HUES48 (cell line): ENCODE data around the gene ZNF862.

Experiments
- H3K27ac ChIP-seq: one replicate; pipeline ENCODE4 v1.7.0; 2013; ENCODE audit warnings: low read depth, low read length, inconsistent platforms
- H3K27me3 ChIP-seq: 2 replicates; pipeline ENCODE4 v1.6.1; 2013; ENCODE audit warnings: mild to moderate bottlenecking, low read length; ENCODE audit not compliant: control insufficient read depth, insufficient read depth
- H3K36me3 ChIP-seq: 2 replicates; pipeline ENCODE4 v1.6.1; 2013; ENCODE audit warnings: low read length; ENCODE audit not compliant: control insufficient read depth, insufficient read depth
- H3K4me1 ChIP-seq: 2 replicates; pipeline ENCODE4 v1.6.1; 2013; ENCODE audit warnings: mild to moderate bottlenecking, low read length; ENCODE audit not compliant: control insufficient read depth, insufficient read depth
- H3K4me3 ChIP-seq: 2 replicates; pipeline ENCODE4 v1.5.1; 2013; ENCODE audit warnings: mild to moderate bottlenecking, low read depth, low read length
- H3K9ac ChIP-seq: 2 replicates; pipeline ENCODE4 v1.6.1; 2013; ENCODE audit warnings: mild to moderate bottlenecking, low read depth, low read length, moderate library complexity
- H3K9me3 ChIP-seq: 2 replicates; pipeline ENCODE4 v1.6.1; 2013; ENCODE audit warnings: low read length; ENCODE audit not compliant: control insufficient read depth, insufficient read depth

The ZNF862 gene

GRCh38 chr7:149859876-149860275, 21.7 kb downstream of the ZNF862 start:
- Histone ChIP-seq H3K9me3 (no peaks in the 10 kb centered on the region), H3K27me3 (no peaks in the 10 kb centered on the region)

GRCh38 chr7:149860821-149861727, 22.9 kb downstream of the ZNF862 start:
- Histone ChIP-seq H3K27me3 (no peaks in the 10 kb centered on the region), H3K36me3 (no peaks in the 10 kb centered on the region), H3K9me3 (no peaks in the 10 kb centered on the region), H3K9ac (no peak overlapping the region), H3K4me1 (no peaks in the 10 kb centered on the region), H3K4me3 (no peak overlapping the region), H3K27ac (no peak overlapping the region)

More at GRCh38 chr7:149859876-149860275, 21.7 kb downstream of the ZNF862 start:
- no peaks in the 10 kb centered on the region for H3K36me3 ChIP-seq
- H3K4me3 ChIP-seq, result no peak overlapping the region
- H3K9ac ChIP-seq, result no peak overlapping the region
- H3K4me1 ChIP-seq, result peaks cover 12% of the 10 kb centered on the region
- no peak overlapping the region for H3K27ac ChIP-seq

- H3K36me3 ChIP-seq, result no peaks in the 10 kb centered on the region
- no peak overlapping the region for H3K27ac ChIP-seq
- no peaks in the 10 kb centered on the region for H3K27me3 ChIP-seq
- no peak overlapping the region for H3K9ac ChIP-seq
- no peaks in the 10 kb centered on the region for H3K4me1 ChIP-seq
- H3K4me3 ChIP-seq, result no peak overlapping the region
- no peaks in the 10 kb centered on the region for H3K9me3 ChIP-seq
Observed at GRCh38 chr7:149861728-149862045, 23.5 kb downstream of the ZNF862 start.

- H3K9ac ChIP-seq, result no peak overlapping the region
- H3K36me3 ChIP-seq, result no peaks in the 10 kb centered on the region
- H3K27me3 ChIP-seq, result no peaks in the 10 kb centered on the region
- no peak overlapping the region for H3K4me3 ChIP-seq
- H3K4me1 ChIP-seq, result no peaks in the 10 kb centered on the region
- H3K9me3 ChIP-seq, result no peaks in the 10 kb centered on the region
- no peak overlapping the region for H3K27ac ChIP-seq
Observed at GRCh38 chr7:149862156-149862555, 24.0 kb downstream of the ZNF862 start.

GRCh38 chr7:149863500-149863899, 25.3 kb downstream of the ZNF862 start:
- Histone ChIP-seq H3K4me3 (no peak overlapping the region), H3K9me3 (no peaks in the 10 kb centered on the region), H3K9ac (no peak overlapping the region), H3K27me3 (no peaks in the 10 kb centered on the region), H3K27ac (no peak overlapping the region), H3K36me3 (no peaks in the 10 kb centered on the region), H3K4me1 (no peaks in the 10 kb centered on the region)

- Histone ChIP-seq H3K4me1 (no peaks in the 10 kb centered on the region), H3K4me3 (no peak overlapping the region), H3K9me3 (no peaks in the 10 kb centered on the region), H3K27me3 (no peaks in the 10 kb centered on the region), H3K36me3 (no peaks in the 10 kb centered on the region), H3K27ac (no peak overlapping the region), H3K9ac (no peak overlapping the region)
Observed at GRCh38 chr7:149864023-149864422, 25.8 kb downstream of the ZNF862 start.

GRCh38 chr7:149864751-149865150, 26.6 kb downstream of the ZNF862 start:
- H3K27ac ChIP-seq, result no peak overlapping the region
- no peak overlapping the region for H3K4me3 ChIP-seq
- H3K9ac ChIP-seq, result no peak overlapping the region
- no peaks in the 10 kb centered on the region for H3K9me3 ChIP-seq
- H3K36me3 ChIP-seq, result peaks cover 2% of the 10 kb centered on the region; the same call in 1 of the 2 replicates
- no peaks in the 10 kb centered on the region for H3K4me1 ChIP-seq
- no peaks in the 10 kb centered on the region for H3K27me3 ChIP-seq

- Histone ChIP-seq H3K27ac (no peak overlapping the region), H3K4me1 (no peaks in the 10 kb centered on the region), H3K9me3 (no peaks in the 10 kb centered on the region), H3K27me3 (no peaks in the 10 kb centered on the region), H3K36me3 (peaks cover 6% of the 10 kb centered on the region; the same call in 1 of the 2 replicates), H3K9ac (no peak overlapping the region), H3K4me3 (no peak overlapping the region)
Observed at GRCh38 chr7:149865437-149865836, 27.3 kb downstream of the ZNF862 start.

GRCh38 chr7:149866139-149866778, 28.1 kb downstream of the ZNF862 start:
- Histone ChIP-seq H3K9me3 (no peaks in the 10 kb centered on the region), H3K4me3 (no peak overlapping the region), H3K9ac (no peak overlapping the region), H3K36me3 (peaks cover 6% of the 10 kb centered on the region; the same call in 1 of the 2 replicates), H3K4me1 (no peaks in the 10 kb centered on the region), H3K27me3 (no peaks in the 10 kb centered on the region), H3K27ac (no peak overlapping the region)

GRCh38 chr7:149866779-149867447, 28.7 kb downstream of the ZNF862 start:
- no peak overlapping the region for H3K9ac ChIP-seq
- H3K4me3 ChIP-seq, result no peak overlapping the region
- peaks cover 6% of the 10 kb centered on the region; the same call in 1 of the 2 replicates for H3K36me3 ChIP-seq
- H3K27ac ChIP-seq, result no peak overlapping the region
- H3K27me3 ChIP-seq, result no peaks in the 10 kb centered on the region
- H3K9me3 ChIP-seq, result no peaks in the 10 kb centered on the region
- no peaks in the 10 kb centered on the region for H3K4me1 ChIP-seq
